AML-193 (cell line): ENCODE results near the gene BMP4.

ENCODE experiments used
- DNase-seq, 2 experiments: peaks; one replicate each; lab custom pipeline; 2025; lab: John Stamatoyannopoulos, UW

Gene BMP4

DNA sequence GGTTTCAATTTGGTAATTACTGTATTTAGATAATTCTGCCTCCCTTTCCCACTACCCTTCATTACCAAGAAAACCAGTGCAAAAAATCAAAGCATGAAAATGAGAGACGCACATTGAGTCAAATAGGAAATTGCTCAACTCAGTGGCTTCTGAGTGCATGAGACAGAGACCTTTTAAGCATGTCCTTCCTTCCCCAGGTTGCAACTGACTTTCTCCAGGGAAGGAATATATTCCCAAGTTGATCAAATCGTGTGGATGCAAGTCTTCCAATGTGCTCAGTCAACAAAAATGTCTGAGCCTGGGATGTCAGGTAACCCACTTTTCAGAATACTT lies 12.9 kb downstream of the BMP4 start:
- DNase-seq = no peak

DNA sequence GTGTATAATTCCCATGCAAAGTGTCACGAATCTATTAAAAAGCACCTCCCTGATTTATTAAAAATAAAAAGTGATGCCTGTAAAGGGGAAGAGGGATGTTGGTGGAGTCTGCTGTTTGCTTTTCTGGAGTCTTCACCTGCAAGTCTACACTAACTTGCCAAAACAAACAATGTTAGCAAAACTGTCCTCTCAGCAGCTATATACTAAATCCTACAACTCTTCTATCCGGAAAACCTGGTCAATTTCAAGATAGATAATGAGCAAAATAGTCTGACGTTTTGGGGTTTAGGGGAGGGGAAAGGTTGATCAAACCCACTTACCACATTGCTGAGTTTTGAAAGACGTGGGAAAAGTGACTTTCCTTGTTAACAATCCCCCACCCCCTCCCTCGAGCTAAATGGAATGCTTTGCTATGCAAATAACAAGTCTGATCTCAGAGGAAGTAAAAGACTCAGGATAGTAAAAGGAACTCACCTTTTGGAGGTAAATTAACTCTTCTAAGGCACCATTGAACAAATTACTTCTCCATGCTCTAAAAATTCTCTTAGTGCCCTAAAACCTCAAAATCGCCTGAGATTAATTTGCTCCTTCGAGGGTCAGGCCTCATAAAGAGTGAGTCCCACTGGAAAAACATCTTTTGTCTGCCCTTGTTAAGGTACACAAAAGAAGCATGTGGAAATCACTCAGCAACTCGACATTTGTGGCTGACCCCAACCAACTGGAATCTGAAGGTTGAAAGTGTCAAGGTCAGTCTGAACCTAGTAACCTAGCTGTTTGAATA lies 13.5 kb downstream of the BMP4 start:
- no peak for DNase-seq

DNA sequence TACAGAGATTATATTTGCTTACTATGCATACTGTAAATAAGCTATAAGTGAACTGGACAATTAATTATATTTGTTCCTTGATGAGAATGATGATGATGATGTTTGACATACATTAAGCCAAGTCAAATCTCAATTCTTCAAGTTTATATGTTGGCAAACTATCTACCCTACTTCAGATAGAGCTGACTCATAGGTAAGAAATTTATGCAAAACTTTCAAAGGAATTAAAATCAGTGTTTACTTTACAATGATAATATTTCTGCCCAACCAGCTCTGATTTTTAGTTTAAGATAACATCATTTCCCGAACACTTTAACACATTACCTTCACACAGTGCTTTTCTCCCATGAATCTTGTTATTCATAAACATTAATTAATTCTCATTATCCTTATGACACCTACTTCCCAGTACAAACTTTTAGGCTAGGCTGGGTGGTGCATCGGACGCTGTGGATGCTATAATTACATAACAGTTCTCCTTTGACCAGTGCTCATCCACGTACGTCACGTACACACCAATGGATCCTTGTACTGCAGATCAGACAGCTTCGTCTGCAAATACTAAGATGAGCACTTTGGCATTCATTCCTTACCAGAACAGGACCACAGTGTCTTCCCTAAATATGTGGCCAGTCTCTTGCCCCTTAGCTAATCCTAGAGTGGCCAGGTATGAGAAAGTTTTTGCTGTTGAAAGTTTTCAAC lies 18.3 kb downstream of the BMP4 start:
- no peak for DNase-seq

DNA sequence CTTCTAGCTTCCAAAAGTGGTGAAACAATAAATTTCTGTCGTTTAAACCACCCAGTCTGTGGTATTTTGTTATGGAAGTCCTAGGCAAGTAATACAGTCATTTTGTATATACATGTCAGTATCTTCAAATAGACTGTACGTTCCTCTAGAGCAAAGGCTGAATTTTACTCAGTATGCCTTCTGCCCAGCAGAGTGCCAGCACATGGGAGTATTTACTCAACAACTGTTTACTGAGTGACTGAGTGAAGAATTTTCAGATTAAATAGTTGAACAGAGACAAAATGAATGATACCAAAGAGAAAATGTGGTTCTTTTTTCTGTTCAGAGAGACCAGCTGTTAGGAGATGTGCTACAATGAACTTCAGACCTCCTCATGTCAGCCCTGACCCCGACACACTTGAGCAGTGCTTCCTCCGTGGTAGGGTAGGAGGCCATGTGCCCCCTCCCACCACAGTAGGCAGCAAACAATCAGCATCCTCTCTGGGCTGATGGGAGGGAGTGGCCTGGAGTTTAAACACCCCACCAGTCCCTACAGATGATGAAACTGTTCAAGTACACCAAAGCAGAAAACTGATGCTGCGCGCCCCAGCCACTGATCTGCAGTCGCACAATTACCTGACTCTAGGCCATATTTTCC lies 21.7 kb downstream of the BMP4 start:
- DNase-seq = no peak

DNA sequence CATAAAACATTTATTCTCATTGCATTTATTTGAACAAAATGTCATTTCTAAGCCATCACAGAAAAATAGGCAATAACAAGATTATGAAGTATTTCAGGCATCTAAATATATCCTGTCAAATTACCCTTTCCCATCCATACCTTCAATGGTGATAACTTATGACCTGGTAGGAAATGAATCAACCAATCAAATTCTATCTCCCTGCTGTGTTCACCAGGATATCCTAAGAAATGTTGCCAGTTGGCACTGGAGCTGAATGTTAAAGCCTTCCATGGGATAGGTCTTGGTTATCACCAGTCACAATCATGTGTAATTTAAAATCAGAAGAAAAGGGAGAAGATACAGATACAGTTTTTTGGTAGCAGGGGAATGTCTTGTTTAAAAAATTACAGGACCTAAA lies 23.7 kb downstream of the BMP4 start:
- no peak for DNase-seq

DNA sequence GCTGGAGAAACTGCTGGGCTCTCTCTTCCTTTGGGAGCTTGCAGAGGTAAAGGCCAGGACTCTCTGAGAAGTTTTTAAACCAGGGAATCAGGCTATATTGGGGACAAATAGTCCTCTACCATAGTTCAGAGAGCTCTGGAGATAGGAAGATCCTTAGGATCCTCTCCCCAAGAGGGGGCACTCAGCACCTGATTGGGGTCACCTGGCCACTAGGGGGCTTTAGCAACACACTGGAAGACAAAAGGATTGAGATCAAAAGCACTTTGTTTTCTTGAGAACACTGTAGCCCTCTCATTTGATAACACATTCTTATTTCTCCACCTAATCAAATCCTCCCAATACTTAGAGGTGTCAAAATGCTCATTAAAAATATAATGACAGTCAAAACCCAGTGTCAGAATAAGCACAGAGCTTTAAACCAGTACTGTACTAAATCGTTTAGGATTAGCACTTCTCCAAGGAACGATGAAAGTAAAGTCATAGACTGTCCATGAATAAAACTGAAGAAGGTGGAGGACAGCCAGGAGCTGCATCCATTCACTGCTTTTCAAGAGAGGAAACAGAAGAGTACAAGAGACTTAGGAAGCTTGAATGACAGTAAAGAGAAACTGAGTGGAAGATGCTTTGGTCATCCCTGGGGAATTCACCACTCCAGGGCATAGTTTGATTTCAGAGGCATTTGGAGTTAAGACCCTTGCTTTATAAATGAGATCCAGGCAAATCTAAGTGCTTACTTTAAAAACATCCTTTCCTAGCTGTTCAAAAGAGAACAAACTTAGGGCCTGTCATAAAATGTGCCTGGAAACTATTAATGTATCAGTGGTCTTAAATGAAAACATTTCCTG lies 26.5 kb downstream of the BMP4 start:
- no peak for DNase-seq

DNA sequence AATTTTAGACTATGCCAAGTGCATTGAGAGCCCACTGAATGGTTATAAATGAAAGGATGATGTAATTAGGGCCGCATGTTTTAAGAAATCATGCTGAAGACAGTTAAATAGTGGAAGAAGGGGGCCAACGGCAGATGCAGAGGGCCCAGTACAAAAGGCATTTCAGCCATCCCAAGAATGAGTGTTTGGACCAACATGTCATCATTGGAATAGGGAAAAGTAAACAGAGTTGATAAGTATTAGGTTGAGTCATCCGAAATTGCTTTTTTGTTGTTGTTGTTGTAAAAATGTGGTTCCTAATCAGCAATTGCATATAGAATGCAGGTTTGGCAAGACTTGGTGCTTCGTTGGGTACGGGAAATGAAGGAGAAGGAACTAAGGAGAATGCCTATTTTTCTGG lies 29.5 kb downstream of the BMP4 start:
- DNase-seq = no peak

DNA sequence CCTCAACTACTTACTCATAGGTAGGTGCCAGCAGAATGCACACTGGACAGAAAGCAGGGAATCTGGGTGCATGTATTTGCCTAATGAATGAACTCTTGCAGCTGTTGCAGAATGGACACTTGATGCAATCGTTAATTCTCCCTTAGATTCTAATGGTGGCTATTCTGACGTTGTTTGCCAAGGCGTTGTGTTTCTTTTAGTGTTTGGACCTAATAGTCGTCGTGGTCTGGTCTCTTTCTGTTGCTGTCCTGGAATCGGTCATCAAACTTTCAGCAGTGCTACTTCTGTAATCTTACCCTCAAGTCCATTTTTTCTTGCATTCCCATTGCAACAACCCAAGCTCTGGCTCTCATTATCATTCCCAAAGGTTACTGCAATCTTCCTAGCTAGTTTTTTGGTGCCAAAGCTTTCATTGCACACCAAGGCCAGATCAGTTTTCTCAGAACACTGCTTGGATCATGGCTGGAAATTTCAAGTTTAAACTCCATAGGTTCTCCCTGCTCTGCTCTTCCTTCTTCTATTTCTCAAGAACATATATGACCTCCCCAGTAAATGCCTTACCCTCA lies 31.3 kb downstream of the BMP4 start:
- DNase-seq = no peak

DNA sequence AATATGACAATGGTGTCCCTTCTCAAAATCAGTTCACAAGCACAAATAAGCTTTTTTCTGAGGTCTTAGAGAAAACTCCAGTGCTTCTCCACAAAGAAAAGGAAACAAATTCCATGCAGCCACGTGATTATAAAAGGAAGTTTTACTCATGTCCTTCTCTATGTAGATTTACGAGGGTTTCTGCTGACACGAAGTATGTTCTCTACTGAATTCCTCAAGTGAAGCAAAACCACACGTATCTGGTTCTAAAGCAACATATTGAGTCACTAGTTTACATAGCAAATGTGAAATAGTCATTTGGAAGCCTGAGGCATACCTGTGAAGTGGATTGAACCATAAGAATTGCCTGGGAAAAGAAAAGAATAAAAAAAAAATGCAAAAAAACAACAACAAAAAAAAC lies 31.9 kb downstream of the BMP4 start:
- no peak for DNase-seq

DNA sequence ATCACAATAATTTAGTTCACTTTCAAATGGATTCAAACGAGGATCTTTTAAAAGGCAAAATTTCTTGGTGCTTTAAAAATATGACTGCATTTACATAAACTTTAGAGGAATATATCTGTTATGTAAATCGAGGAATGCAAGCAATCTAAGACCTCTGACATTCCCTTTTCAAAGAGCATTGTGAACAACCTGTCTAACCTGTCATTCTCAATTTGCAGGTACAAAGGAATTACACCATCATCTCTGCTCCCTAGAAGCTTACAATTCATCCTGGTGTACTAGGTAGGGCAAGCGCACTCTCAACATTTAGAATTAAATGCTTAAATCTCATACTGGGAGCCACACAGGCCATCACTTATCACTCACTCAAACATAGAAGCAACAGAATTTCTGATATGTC lies 35.6 kb downstream of the BMP4 start:
- no peak for DNase-seq

DNA sequence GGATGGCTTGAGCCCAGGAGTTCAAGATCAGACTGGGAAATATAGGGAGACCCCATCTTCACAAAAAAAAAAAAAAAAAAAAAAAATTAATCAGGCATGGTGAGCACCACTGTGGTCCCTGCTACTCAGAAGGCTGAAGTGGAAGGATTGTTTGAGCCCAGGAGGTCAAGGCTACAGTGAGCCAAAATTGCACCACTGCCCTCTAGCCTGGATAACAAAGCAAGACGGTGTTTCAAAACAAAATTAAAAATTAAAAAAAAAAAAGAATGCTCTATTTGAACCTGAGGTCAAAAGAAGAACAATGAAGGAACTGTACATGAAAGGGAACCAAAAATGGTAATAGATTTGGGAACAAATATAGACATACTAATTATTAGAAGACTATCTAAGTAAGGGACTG lies 40.4 kb downstream of the BMP4 start:
- no peak for DNase-seq

DNA sequence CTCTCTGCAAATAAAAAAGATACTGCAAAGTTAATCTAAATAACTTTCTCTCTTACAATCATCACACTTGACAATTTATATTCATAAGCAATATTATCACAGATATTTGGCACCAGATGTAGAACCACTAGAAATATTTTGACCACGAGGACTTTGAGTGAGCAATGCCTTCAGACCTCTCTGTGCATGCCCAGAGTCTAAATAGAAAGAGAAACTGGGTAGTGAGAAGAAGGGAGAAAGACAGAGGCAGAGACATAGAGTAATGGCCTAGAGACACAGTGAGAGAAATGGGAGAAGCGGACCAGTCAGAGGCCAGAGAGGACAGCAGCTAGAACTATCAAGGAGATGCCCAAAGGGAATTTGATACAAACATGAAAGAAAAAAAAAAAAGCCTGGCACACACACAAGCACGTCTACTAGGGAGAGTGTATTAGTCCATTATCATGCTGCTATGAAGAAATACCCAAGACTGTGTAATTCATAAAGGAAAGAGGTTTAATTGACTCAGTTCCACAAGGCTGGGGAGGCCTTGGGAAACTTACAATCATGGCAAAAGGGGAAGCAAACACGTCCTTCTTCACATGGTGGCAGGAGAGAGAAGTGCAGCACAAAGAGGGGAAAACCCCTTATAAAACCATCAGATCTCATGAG lies 41.1 kb downstream of the BMP4 start:
- DNase-seq = no peak

DNA sequence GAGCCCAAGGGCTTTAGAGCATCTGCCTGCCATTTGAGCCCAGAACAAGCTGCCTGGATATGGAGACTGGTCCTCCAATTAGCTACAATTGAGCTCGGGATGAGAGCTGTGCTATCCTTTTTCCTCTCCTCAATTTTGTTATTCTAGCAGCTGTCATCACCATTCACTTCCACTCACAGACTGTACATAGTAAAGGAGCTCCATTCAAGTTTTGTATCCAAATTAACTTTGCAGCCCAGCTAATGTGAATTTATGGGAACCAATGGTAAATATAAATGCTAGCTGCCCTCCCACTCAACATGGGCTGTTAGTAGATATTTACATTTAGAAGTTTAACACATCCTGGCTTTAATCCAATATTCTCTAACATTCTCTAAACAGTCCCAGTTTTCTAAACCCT lies 44.6 kb downstream of the BMP4 start:
- DNase-seq = no peak

DNA sequence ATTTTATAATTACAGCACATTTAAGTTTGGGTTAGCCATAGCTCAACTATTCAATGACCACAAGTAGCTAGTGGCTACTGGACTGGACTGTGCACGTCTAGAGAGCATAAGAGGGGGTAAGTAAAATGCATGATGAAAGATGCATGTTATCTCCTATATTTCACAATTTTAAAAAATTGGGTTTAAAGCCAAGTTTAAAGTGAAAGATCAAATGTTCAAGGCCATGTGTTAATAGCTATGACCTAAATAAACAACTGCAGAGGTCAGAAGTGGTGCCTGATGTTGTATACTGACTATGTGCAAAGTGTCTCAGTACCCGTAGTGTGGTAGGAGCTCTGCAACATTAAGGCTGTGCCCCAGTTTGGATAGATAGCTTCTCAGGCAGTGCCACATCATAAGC lies 48.2 kb downstream of the BMP4 start:
- no peak for DNase-seq

DNA sequence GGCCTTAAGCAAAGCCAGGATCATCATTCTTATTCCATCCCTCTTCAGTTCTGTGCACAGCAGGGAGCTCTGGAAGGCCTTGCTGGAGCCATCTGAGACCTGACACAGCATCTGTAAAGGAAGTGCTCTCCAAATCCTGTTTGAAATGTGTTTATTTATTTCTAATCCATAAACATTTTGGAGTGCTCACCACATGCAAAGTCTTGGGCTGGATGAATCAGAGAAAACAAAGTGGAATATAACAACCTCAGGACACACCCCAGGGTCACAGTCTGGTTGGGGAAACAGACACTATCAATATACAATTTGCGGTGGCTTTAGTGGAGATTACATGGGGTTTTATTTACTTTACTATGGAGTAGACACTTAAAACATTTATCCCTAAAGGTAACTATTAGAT lies 54.3 kb downstream of the BMP4 start:
- DNase-seq = no peak

DNA sequence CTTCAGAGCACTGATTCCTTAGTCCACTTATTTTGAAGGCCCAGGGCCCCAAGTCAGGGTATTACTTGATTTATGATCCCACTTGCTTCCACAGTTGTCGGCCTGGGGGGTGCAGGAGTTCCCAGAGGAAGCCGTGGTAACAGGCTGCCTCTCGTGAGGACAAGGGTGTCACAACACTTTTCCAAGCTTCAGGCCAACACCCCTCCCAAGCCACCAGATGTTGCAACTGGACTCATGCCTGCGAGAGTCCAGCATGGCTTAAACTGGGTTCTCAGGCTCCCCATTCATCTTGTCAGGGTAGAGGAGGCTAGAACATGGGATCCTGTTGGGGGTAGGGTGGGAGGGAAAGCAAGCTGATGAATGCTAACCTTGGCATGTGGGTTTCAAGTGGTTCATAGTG lies 56.1 kb downstream of the BMP4 start:
- DNase-seq = no peak
